Measurements from ENCODE around the gene POLRMT.
"Not testable (repeated sequence)": the region's sequence is repeated elsewhere in the genome, so short reads cannot be mapped to it uniquely, and the experiment has no call there.

The POLRMT gene

GRCh38 chr19:624433-625109 lies 8.8 kb downstream of the POLRMT start:
- DNase-seq, result no peak

GRCh38 chr19:623974-624373 lies 9.4 kb downstream of the POLRMT start:
- no peak for DNase-seq

GRCh38 chr19:623175-623916 lies 10.0 kb downstream of the POLRMT start:
- DNase-seq, result no peak

GRCh38 chr19:622666-623065 lies 10.7 kb downstream of the POLRMT start:
- no peak for DNase-seq

GRCh38 chr19:621819-622218 lies 11.5 kb downstream of the POLRMT start:
- no peak for DNase-seq

- DNase-seq, result not testable (repeated sequence)
Observed at GRCh38 chr19:621191-621590, 12.1 kb downstream of the POLRMT start.

GRCh38 chr19:620166-620862 lies 13.0 kb downstream of the POLRMT start:
- DNase-seq, result no peak

- DNase-seq, result no peak
Observed at GRCh38 chr19:619286-620002, 13.9 kb downstream of the POLRMT start.

- no peak for DNase-seq
Observed at GRCh38 chr19:618674-619285, 14.6 kb downstream of the POLRMT start.

GRCh38 chr19:618247-618619 lies 15.1 kb downstream of the POLRMT start:
- no peak for DNase-seq

- DNase-seq, result no peak
Observed at GRCh38 chr19:617551-618246, 15.6 kb downstream of the POLRMT start.

- no peak for DNase-seq
Observed at GRCh38 chr19:616747-617526, 16.4 kb downstream of the POLRMT start.

GRCh38 chr19:616062-616700 lies 17.2 kb downstream of the POLRMT start:
- DNase-seq, result no peak

- DNase-seq, result no peak
Observed at GRCh38 chr19:615619-616018, 17.7 kb downstream of the POLRMT start.

GRCh38 chr19:613732-614567 lies 19.4 kb downstream of the POLRMT start:
- DNase-seq, result no peak

- no peak for DNase-seq
Observed at GRCh38 chr19:612941-613340, 20.4 kb downstream of the POLRMT start.

GRCh38 chr19:611481-611868 lies 21.9 kb downstream of the POLRMT start:
- DNase-seq, result peak; percentile 15 to 56

- peak; percentile 30 to 77 for DNase-seq
Observed at GRCh38 chr19:610801-611480, 22.4 kb downstream of the POLRMT start.

- peak; percentile 28 to 64 for DNase-seq
Observed at GRCh38 chr19:610071-610800, 23.1 kb downstream of the POLRMT start.
